KMS-11 (cell line): Measurements from ENCODE around the gene SNX5.

ENCODE experiments used
- H2AFZ ChIP-seq: fragments of 200-600 bp; sonication (generic); 2 replicates; pipeline ENCODE4 v1.6.1; 2016; ENCODE audit warnings: antibody characterized with exemption, mixed run types, low read depth
- H3K27ac ChIP-seq: fragments of 200-600 bp; sonication (generic); 2 replicates; pipeline ENCODE4 v1.6.1; 2016; ENCODE audit warnings: mild to moderate bottlenecking, mixed run types
- H3K27me3 ChIP-seq: fragments of 200-600 bp; sonication (generic); 2 replicates; pipeline ENCODE4 v1.6.1; 2017; ENCODE audit warnings: mild to moderate bottlenecking, low read depth, mixed run types, moderate library complexity; ENCODE audit not compliant: insufficient read depth
- H3K36me3 ChIP-seq: fragments of 200-600 bp; sonication (generic); 2 replicates; pipeline ENCODE4 v1.6.1; 2017; ENCODE audit warnings: mild to moderate bottlenecking, mixed run types; ENCODE audit not compliant: insufficient read depth
- H3K4me1 ChIP-seq: fragments of 200-600 bp; sonication (generic); 2 replicates; pipeline ENCODE4 v1.6.1; 2016; ENCODE audit warnings: mild to moderate bottlenecking, low read depth, mixed run types; ENCODE audit not compliant: poor library complexity, severe bottlenecking
- H3K4me2 ChIP-seq: fragments of 200-600 bp; sonication (generic); 2 replicates; pipeline ENCODE4 v1.7.0; 2016; ENCODE audit warnings: mild to moderate bottlenecking, mixed run types
- H3K4me3 ChIP-seq: fragments of 200-600 bp; sonication (generic); IDR thresholded peaks from 2 replicates; pipeline ENCODE4 v1.6.1; 2017; ENCODE audit warnings: low read depth, low read length, mixed read lengths; ENCODE audit not compliant: insufficient read depth
- H3K79me2 ChIP-seq: fragments of 200-600 bp; sonication (generic); 2 replicates; pipeline ENCODE4 v1.6.1; 2016; ENCODE audit warnings: low read depth, mixed run types; ENCODE audit not compliant: insufficient read depth
- H3K9ac ChIP-seq: fragments of 200-600 bp; sonication (generic); 2 replicates; pipeline ENCODE4 v1.6.1; 2016; ENCODE audit warnings: mild to moderate bottlenecking, mixed run types
- H4K20me1 ChIP-seq: fragments of 200-600 bp; sonication (generic); 2 replicates; pipeline ENCODE4 v1.6.1; 2016; ENCODE audit warnings: mild to moderate bottlenecking, mixed run types; ENCODE audit not compliant: insufficient read depth
- CTCF ChIP-seq: fragments of 200-600 bp; sonication (generic); conservative IDR thresholded peaks from 2 replicates; pipeline ENCODE4 v1.6.1; 2017; ENCODE audit warnings: low read depth, mild to moderate bottlenecking, antibody characterized with exemption, low read length, moderate library complexity, mixed read lengths

SNX5 gene

GRCh38 chr20:17914957-17915356 lies 53.6 kb downstream of the SNX5 start:
- Histone ChIP-seq H3K36me3 (no peaks in the 10 kb centered on the region), H3K4me3 (no peak overlapping the region), H3K4me1 (peaks cover 31% of the 10 kb centered on the region), H2AFZ (no peak overlapping the region), H3K79me2 (no peaks in the 10 kb centered on the region), H3K9ac (no peak overlapping the region), H3K27me3 (no peaks in the 10 kb centered on the region), H4K20me1 (no peaks in the 10 kb centered on the region), H3K27ac (no peak overlapping the region), H3K4me2 (no peak overlapping the region)
- no peak for TF ChIP-seq CTCF

- Histone ChIP-seq H3K4me2 (no peak overlapping the region), H3K4me1 (peaks cover 29% of the 10 kb centered on the region), H4K20me1 (no peaks in the 10 kb centered on the region), H3K27me3 (no peaks in the 10 kb centered on the region), H3K79me2 (no peaks in the 10 kb centered on the region), H3K27ac (no peak overlapping the region), H2AFZ (no peak overlapping the region), H3K36me3 (no peaks in the 10 kb centered on the region), H3K4me3 (no peak overlapping the region), H3K9ac (no peak overlapping the region)
- no peak for TF ChIP-seq CTCF
Observed at GRCh38 chr20:17912916-17913315, 55.7 kb downstream of the SNX5 start.

- H3K79me2 ChIP-seq, result no peaks in the 10 kb centered on the region
- H3K4me1 ChIP-seq, result peaks cover 19% of the 10 kb centered on the region
- no peak for TF ChIP-seq CTCF
- H3K27me3 ChIP-seq, result no peaks in the 10 kb centered on the region
- no peak overlapping the region for H3K27ac ChIP-seq
- H3K9ac ChIP-seq, result no peak overlapping the region
- H3K4me2 ChIP-seq, result no peak overlapping the region
- H3K36me3 ChIP-seq, result no peaks in the 10 kb centered on the region
- no peak overlapping the region for H3K4me3 ChIP-seq
- H4K20me1 ChIP-seq, result no peaks in the 10 kb centered on the region
- H2AFZ ChIP-seq, result no peak overlapping the region
Observed at GRCh38 chr20:17911927-17912326, 56.7 kb downstream of the SNX5 start.

- Histone ChIP-seq H3K4me1 (peaks cover 9% of the 10 kb centered on the region), H3K4me2 (no peak overlapping the region), H3K79me2 (no peaks in the 10 kb centered on the region), H4K20me1 (no peaks in the 10 kb centered on the region), H3K27ac (no peak overlapping the region), H3K27me3 (no peaks in the 10 kb centered on the region), H3K4me3 (no peak overlapping the region), H3K9ac (no peak overlapping the region), H2AFZ (no peak overlapping the region), H3K36me3 (no peaks in the 10 kb centered on the region)
- no peak for TF ChIP-seq CTCF
Observed at GRCh38 chr20:17910828-17911294, 57.7 kb downstream of the SNX5 start.
